Fibroblast of lung (primary cell): Measurements from ENCODE around the gene LRFN2.

Source experiments
- CTCF ChIP-seq, 2 donors: IDR thresholded peaks in 1 of 2; conservative IDR thresholded peaks in 1 of 2; 1 replicate in 1 of 2; 2 replicates in 1 of 2; pipeline ENCODE4 v1.5.1; 2011 to 2012; ENCODE audit warnings: low read length in 2 of 2, control low read depth in 1 of 2, inconsistent platforms in 1 of 2, low read depth in 1 of 2, mild to moderate bottlenecking in 1 of 2
- EZH2 ChIP-seq: IDR thresholded peaks from 2 replicates; pipeline ENCODE4 v1.5.1; 2012; ENCODE audit warnings: low read length, control low read depth, mild to moderate bottlenecking; ENCODE audit errors: missing control alignments

- TF ChIP-seq CTCF (conservative IDR thresholded peaks at IDR 0.05 in 1 of 2, IDR thresholded peaks at IDR 0.05 in 1 of 2; ENCODE audit: low read depth in 1 of 2, low read length in 2 of 2), result no peak
- TF ChIP-seq EZH2, result no peak
These were observed 4.3 kb downstream of the LRFN2 start for GRCh38 chr6:40582892-40583291.
